GM12878 (cell line): ENCODE results near the gene MB21D2. TPM values are rescaled to one million over a fixed set of nuclear protein-coding genes. Genes with fewer than 3 reads are reported as not detected.

ENCODE experiments used
- CHD2 ChIP-seq: IDR thresholded peaks from 2 replicates; pipeline ENCODE4 v1.6.1; 2011; ENCODE audit warnings: low read depth, low read length, improper control_type of control experiment, borderline replicate concordance
- CHD4 ChIP-seq: fragments of 200-600 bp; sonication (generic); IDR thresholded peaks from 2 replicates; pipeline ENCODE4 v1.6.1; 2016; ENCODE audit warnings: mild to moderate bottlenecking
- EZH2 ChIP-seq: IDR thresholded peaks from 2 replicates; pipeline ENCODE4 v1.6.1; 2012; ENCODE audit warnings: low read depth, mild to moderate bottlenecking, control low read depth, inconsistent platforms, low read length, borderline replicate concordance; ENCODE audit not compliant: control insufficient read depth
- HCFC1 ChIP-seq: fragments of 150-350 bp; IDR thresholded peaks from 2 replicates; pipeline ENCODE4 v1.6.1; 2014; ENCODE audit warnings: low read length
- HSF1 ChIP-seq: fragments of 150-350 bp; IDR thresholded peaks from 2 replicates; pipeline ENCODE4 v1.6.1; 2014; ENCODE audit warnings: mild to moderate bottlenecking, low read depth, low read length
- PBX3 ChIP-seq: IDR thresholded peaks from 2 replicates; pipeline ENCODE4 v1.6.1; 2011; ENCODE audit warnings: mild to moderate bottlenecking, low read depth, low read length, moderate library complexity; ENCODE audit not compliant: insufficient replicate concordance
- RELB ChIP-seq: fragments of 450-650 bp; IDR thresholded peaks from 2 replicates; pipeline ENCODE4 v1.6.1; 2017; ENCODE audit warnings: low read depth, mild to moderate bottlenecking, moderate library complexity
- SREBF2 ChIP-seq: IDR thresholded peaks from 2 replicates; pipeline ENCODE4 v1.6.1; 2012; ENCODE audit warnings: mild to moderate bottlenecking, low read length
- STAT1 ChIP-seq: fragments of 450-650 bp; conservative IDR thresholded peaks from 2 replicates; pipeline ENCODE4 v1.6.1; 2014; ENCODE audit warnings: antibody characterized with exemption, mild to moderate bottlenecking
- YY1 ChIP-seq: IDR thresholded peaks from 2 replicates; pipeline ENCODE4 v1.6.1; 2011; ENCODE audit warnings: low read depth, mild to moderate bottlenecking, low read length
- ZNF274 ChIP-seq: IDR thresholded peaks from one replicate; pipeline ENCODE4 v1.8.0; 2011; ENCODE audit not compliant: insufficient read length, insufficient read depth
- polyA plus RNA-seq, 11 experiments: library from polyadenylated mRNA; depleted of rRNA in 4 of 11; unstranded in 6 of 11; stranded (reverse) in 5 of 11; fragments of >200 nt; fragmentation: Nextera tagmentation in 4 of 11; fragmentation: Illumina TruSeq in 1 of 11; extraction: Ambion mirVana in 4 of 11; extraction: Trizol in 1 of 11; gene quantifications; 1 replicate in 1 of 11; 2 replicates in 10 of 11; pipeline versions ENCODE4 v1.2.1 to v1.2.3, GENCODE V29; 2011 to 2016; ENCODE audit warnings: inconsistent platforms in 2 of 11, missing spikeins in 2 of 11, low read depth in 1 of 11
- total RNA-seq, 4 experiments: library from RNA; depleted of rRNA in 3 of 4; stranded (reverse); fragments of >200 nt in 3 of 4; fragmentation: Illumina TruSeq in 1 of 4; extraction: Trizol in 1 of 4; gene quantifications; 2 replicates each; pipeline versions ENCODE4 v1.2.1 to v1.2.3, GENCODE V29; 2013 to 2021
- TF ChIP-seq, protein P1 (sequence below): IDR thresholded peaks from 2 replicates; pipeline ENCODE4 v1.6.1; 2012; ENCODE audit warnings: improper control_type of control experiment, low read depth, low read length; ENCODE audit not compliant: insufficient replicate concordance
- TF ChIP-seq, protein P2 (sequence below): IDR thresholded peaks from 2 replicates; pipeline ENCODE4 v1.6.1; 2012; ENCODE audit warnings: mild to moderate bottlenecking, low read depth, low read length

Gene MB21D2
- total and polyA plus RNA-seq, 10 of the 15 experiments (the other 5 are each of a cell fraction or from before 2014, with no cell fraction given) = 7.9 to 21.2 (median 15.3) TPM

DNA sequence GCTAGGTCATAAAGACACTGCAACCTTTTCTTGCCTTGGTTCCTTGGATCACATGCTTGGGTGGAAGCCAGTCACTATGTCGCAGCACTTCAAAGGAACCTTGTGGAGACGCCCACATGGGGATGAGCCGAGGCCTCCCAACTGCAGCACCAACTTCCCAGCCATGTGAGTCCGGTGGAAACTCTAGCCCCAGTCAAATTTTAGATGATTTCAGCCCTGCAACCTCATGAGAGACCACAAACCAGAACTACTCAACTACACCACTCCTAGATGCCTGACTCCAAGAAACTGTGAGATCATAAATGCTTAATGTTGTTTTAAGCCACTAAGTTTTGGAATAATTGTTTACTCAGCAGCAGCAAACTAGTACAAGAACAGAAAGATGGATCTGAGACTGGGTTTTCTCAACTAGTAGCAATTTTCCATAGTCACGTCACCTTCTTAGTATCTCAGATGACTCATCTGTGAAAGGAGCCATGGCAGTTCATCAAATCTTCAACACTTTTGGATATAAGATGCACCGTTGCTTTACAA, 86.5 kb downstream of the MB21D2 start (continued):
- TF ChIP-seq, protein P1, sequence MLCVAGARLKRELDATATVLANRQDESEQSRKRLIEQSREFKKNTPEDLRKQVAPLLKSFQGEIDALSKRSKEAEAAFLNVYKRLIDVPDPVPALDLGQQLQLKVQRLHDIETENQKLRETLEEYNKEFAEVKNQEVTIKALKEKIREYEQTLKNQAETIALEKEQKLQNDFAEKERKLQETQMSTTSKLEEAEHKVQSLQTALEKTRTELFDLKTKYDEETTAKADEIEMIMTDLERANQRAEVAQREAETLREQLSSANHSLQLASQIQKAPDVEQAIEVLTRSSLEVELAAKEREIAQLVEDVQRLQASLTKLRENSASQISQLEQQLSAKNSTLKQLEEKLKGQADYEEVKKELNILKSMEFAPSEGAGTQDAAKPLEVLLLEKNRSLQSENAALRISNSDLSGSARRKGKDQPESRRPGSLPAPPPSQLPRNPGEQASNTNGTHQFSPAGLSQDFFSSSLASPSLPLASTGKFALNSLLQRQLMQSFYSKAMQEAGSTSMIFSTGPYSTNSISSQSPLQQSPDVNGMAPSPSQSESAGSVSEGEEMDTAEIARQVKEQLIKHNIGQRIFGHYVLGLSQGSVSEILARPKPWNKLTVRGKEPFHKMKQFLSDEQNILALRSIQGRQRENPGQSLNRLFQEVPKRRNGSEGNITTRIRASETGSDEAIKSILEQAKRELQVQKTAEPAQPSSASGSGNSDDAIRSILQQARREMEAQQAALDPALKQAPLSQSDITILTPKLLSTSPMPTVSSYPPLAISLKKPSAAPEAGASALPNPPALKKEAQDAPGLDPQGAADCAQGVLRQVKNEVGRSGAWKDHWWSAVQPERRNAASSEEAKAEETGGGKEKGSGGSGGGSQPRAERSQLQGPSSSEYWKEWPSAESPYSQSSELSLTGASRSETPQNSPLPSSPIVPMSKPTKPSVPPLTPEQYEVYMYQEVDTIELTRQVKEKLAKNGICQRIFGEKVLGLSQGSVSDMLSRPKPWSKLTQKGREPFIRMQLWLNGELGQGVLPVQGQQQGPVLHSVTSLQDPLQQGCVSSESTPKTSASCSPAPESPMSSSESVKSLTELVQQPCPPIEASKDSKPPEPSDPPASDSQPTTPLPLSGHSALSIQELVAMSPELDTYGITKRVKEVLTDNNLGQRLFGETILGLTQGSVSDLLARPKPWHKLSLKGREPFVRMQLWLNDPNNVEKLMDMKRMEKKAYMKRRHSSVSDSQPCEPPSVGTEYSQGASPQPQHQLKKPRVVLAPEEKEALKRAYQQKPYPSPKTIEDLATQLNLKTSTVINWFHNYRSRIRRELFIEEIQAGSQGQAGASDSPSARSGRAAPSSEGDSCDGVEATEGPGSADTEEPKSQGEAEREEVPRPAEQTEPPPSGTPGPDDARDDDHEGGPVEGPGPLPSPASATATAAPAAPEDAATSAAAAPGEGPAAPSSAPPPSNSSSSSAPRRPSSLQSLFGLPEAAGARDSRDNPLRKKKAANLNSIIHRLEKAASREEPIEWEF = no peak
- TF ChIP-seq SREBF2 (no peak), YY1 (0 out of 2 replicates have a peak, but pooled peaks have one; percentile 10), PBX3 (no peak), HSF1 (no peak), CHD2 (no peak), STAT1 (no peak), CHD4 (no peak), EZH2 (no peak), HCFC1 (no peak), ZNF274 (no peak), RELB (peak; percentile 33; the same call in 1 of the 2 replicates)
- TF ChIP-seq, protein P2, sequence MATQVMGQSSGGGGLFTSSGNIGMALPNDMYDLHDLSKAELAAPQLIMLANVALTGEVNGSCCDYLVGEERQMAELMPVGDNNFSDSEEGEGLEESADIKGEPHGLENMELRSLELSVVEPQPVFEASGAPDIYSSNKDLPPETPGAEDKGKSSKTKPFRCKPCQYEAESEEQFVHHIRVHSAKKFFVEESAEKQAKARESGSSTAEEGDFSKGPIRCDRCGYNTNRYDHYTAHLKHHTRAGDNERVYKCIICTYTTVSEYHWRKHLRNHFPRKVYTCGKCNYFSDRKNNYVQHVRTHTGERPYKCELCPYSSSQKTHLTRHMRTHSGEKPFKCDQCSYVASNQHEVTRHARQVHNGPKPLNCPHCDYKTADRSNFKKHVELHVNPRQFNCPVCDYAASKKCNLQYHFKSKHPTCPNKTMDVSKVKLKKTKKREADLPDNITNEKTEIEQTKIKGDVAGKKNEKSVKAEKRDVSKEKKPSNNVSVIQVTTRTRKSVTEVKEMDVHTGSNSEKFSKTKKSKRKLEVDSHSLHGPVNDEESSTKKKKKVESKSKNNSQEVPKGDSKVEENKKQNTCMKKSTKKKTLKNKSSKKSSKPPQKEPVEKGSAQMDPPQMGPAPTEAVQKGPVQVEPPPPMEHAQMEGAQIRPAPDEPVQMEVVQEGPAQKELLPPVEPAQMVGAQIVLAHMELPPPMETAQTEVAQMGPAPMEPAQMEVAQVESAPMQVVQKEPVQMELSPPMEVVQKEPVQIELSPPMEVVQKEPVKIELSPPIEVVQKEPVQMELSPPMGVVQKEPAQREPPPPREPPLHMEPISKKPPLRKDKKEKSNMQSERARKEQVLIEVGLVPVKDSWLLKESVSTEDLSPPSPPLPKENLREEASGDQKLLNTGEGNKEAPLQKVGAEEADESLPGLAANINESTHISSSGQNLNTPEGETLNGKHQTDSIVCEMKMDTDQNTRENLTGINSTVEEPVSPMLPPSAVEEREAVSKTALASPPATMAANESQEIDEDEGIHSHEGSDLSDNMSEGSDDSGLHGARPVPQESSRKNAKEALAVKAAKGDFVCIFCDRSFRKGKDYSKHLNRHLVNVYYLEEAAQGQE = no peak
